Parathyroid adenoma (tissue), 2 donors: ENCODE measurements around the gene KLK14.

Experiments
- H2AFZ ChIP-seq: fragments of 300-600 bp; sonication (generic); one replicate; pipeline ENCODE4 v1.7.0; 2017; ENCODE audit warnings: antibody characterized with exemption, mild to moderate bottlenecking
- H3K27ac ChIP-seq: fragments of 300-600 bp; sonication (generic); one replicate; pipeline ENCODE4 v1.7.0; 2017
- H3K27me3 ChIP-seq: fragments of 300-600 bp; sonication (generic); one replicate; pipeline ENCODE4 v1.7.0; 2017; ENCODE audit warnings: low read length; ENCODE audit not compliant: control insufficient read depth, insufficient read depth
- H3K36me3 ChIP-seq: fragments of 300-600 bp; sonication (generic); one replicate; pipeline ENCODE4 v1.7.0; 2017; ENCODE audit warnings: low read length; ENCODE audit not compliant: control insufficient read depth, insufficient read depth
- H3K4me1 ChIP-seq: fragments of 300-600 bp; sonication (generic); one replicate; pipeline ENCODE4 v1.7.0; 2017; ENCODE audit warnings: control low read depth
- H3K4me2 ChIP-seq: fragments of 300-600 bp; sonication (generic); one replicate; pipeline ENCODE4 v1.7.0; 2017; ENCODE audit warnings: low read length
- H3K4me3 ChIP-seq: fragments of 300-600 bp; sonication (generic); one replicate; pipeline ENCODE4 v1.7.0; 2017; ENCODE audit warnings: low read depth, low read length
- H3K79me2 ChIP-seq: fragments of 300-600 bp; sonication (generic); one replicate; pipeline ENCODE4 v1.7.0; 2017; ENCODE audit warnings: control low read depth
- H3K9ac ChIP-seq: fragments of 300-600 bp; sonication (generic); one replicate; pipeline ENCODE4 v1.7.0; 2017; ENCODE audit warnings: mild to moderate bottlenecking
- H3K9me3 ChIP-seq: fragments of 300-600 bp; sonication (generic); one replicate; pipeline ENCODE4 v1.7.0; 2017; ENCODE audit warnings: low read length; ENCODE audit not compliant: control insufficient read depth
- CTCF ChIP-seq: fragments of 300-600 bp; sonication (generic); IDR thresholded peaks from one replicate; pipeline ENCODE4 v1.7.0; 2017; ENCODE audit warnings: antibody characterized with exemption, mild to moderate bottlenecking
- donor health status: primary hyperparathyroidism.

KLK14 gene

GRCh38 chr19:51091895-51092873 is 9.5 kb upstream of the KLK14 start:
- H3K4me1 ChIP-seq: no peaks in the 10 kb centered on the region
- no peak for TF ChIP-seq CTCF
- no peak overlapping the region for H3K4me2 ChIP-seq
- H3K9ac ChIP-seq: no peak overlapping the region
- no peak overlapping the region for H3K4me3 ChIP-seq
- no peaks in the 10 kb centered on the region for H3K9me3 ChIP-seq
- no peaks in the 10 kb centered on the region for H3K79me2 ChIP-seq
- no peaks in the 10 kb centered on the region for H3K27me3 ChIP-seq
- no peak overlapping the region for H2AFZ ChIP-seq
- H3K27ac ChIP-seq: no peak overlapping the region
- no peaks in the 10 kb centered on the region for H3K36me3 ChIP-seq

GRCh38 chr19:51091126-51091525 is 8.4 kb upstream of the KLK14 start:
- no peak overlapping the region for H2AFZ ChIP-seq
- no peak overlapping the region for H3K9ac ChIP-seq
- no peaks in the 10 kb centered on the region for H3K36me3 ChIP-seq
- no peak overlapping the region for H3K4me2 ChIP-seq
- H3K27me3 ChIP-seq: no peaks in the 10 kb centered on the region
- no peaks in the 10 kb centered on the region for H3K4me1 ChIP-seq
- H3K4me3 ChIP-seq: no peak overlapping the region
- no peak for TF ChIP-seq CTCF
- H3K27ac ChIP-seq: no peak overlapping the region
- H3K9me3 ChIP-seq: no peaks in the 10 kb centered on the region
- H3K79me2 ChIP-seq: no peaks in the 10 kb centered on the region

- Histone ChIP-seq H3K9ac (no peak overlapping the region), H3K4me2 (no peak overlapping the region), H3K4me3 (no peak overlapping the region), H3K79me2 (no peaks in the 10 kb centered on the region), H3K4me1 (no peaks in the 10 kb centered on the region), H2AFZ (no peak overlapping the region), H3K27me3 (no peaks in the 10 kb centered on the region), H3K36me3 (no peaks in the 10 kb centered on the region), H3K27ac (no peak overlapping the region), H3K9me3 (no peaks in the 10 kb centered on the region)
- no peak for TF ChIP-seq CTCF
Measured at GRCh38 chr19:51090471-51090870, 7.8 kb upstream of the KLK14 start.

- no peak overlapping the region for H3K4me3 ChIP-seq
- H3K9me3 ChIP-seq: no peaks in the 10 kb centered on the region
- H3K27ac ChIP-seq: no peak overlapping the region
- H3K9ac ChIP-seq: no peak overlapping the region
- no peak for TF ChIP-seq CTCF
- H3K4me2 ChIP-seq: no peak overlapping the region
- H2AFZ ChIP-seq: no peak overlapping the region
- H3K4me1 ChIP-seq: no peaks in the 10 kb centered on the region
- H3K36me3 ChIP-seq: no peaks in the 10 kb centered on the region
- no peaks in the 10 kb centered on the region for H3K79me2 ChIP-seq
- no peaks in the 10 kb centered on the region for H3K27me3 ChIP-seq
Measured at GRCh38 chr19:51089786-51090185, 7.1 kb upstream of the KLK14 start.
